GM18909 (cell line): ENCODE data around the gene SAMD3.
"Not testable (repeated sequence)": the region's sequence is repeated elsewhere in the genome, so short reads cannot be mapped to it uniquely, and the experiment has no call there.

Experiments
- ATAC-seq: cut with Tn5 transposase; IDR thresholded peaks from one replicate; pipeline ENCODE4 v1.9.1; 2021; ENCODE audit warnings: mild to moderate bottlenecking; ENCODE audit not compliant: unreplicated experiment, poor library complexity

The SAMD3 gene

DNA sequence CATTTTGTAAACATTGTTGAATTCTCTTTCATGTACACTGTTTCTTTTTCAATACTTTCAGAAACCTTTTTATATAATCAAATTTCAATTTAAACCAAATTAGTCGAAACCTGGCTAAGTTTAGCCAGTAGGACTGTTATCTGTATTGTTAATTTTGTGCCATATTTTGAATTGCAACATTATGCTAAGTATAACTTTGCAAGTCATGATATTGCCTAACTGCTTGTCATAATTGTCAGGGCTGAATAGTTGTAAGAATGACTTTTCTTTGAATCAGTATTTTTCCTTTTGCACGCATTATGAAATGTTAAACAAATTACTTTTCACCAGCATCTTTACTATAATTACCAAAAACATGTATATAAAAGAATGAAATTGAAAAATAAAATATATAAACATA is 82.7 kb downstream of the SAMD3 start:
- ATAC-seq = no peak

DNA sequence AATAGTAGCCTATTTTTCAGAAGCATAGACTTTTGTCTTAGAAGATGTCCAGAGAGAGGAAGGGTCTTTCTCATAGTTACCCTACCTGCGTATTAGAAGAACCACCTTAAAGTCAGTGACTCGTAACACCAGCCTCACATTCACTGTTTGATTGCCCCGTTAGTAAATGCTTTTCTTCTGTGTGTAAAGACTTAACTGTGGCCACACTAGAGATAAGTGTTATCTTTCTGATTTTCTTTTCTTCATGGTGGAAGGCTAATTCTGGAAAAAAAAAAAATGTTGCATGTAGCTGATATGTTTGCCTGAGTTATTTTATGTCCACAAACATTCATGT is 83.9 kb downstream of the SAMD3 start:
- peak; percentile 22 for ATAC-seq

DNA sequence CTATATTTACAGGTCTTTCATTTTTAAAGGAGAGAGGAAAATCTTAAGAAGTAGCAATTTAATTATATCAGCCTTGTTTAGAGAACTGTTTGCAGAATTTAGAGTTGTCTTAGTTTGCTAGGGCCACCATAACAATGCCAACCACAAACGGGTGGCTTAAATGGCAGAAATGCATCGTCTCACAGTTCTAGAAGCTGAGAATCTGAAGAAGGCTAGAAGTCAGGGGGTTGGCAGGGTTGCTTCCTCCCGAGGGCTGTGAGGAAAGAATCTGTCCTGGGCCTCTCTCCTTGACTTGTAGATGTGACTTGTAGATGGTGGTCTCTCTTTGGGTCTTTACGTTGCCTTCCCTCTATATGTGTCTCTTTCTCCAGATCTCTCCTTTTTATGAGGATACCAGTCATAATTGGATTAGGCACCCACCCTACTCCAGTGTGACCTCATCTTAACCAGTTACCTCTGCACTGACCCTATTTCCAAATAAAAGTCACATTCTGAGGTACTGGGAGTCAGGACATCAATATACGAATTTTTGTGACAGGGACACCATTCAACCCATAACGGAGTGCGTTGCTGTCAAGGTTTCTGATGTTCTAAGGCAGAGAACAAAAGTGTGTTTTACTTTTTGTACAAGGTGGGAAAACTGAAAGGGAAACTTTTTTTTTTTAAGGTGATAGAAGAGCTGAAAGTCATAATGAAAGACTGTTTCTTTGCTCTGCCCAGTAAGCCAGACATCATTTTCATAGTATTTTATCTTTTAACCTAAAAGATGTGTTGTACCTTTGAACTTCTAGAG is 84.4 kb downstream of the SAMD3 start:
- ATAC-seq = peak; percentile 67

DNA sequence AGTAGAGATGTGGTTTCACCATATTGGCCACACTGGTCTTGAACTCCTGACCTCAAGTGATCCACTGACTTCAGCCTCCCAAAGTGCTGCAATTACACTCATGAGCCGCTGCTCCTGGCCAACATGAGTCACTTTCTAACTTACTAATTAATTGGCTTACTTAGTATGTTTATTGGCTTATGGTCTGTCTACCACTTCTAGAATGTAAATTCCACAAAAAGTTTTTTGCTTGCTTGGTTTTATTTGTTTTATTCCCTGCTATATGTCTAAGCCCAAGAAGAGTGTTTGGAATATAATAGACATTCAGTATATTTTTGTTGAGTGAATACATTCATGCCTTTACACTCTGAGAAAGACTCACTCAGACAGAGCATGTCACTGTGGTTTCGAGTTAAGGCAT is 86.0 kb downstream of the SAMD3 start:
- ATAC-seq = no peak

DNA sequence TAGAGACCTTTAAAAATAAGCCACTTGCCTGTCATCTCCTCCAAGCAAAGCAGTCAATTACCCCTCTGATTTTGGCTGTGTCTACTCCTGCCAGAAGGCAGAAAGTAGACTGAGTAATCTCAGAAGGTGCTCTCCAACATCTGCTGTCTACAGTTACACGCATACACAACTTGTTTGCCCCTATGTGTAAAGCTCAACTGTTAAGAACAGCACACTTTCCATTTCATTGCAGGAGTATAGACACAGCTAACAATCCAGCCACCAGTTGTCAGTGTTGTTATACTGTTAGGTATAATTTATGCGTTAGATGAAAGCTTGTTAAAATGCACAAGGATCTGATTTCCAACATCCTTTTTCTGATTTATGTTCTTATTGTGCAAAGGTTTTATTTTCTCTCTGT is 88.2 kb downstream of the SAMD3 start:
- ATAC-seq = no peak

DNA sequence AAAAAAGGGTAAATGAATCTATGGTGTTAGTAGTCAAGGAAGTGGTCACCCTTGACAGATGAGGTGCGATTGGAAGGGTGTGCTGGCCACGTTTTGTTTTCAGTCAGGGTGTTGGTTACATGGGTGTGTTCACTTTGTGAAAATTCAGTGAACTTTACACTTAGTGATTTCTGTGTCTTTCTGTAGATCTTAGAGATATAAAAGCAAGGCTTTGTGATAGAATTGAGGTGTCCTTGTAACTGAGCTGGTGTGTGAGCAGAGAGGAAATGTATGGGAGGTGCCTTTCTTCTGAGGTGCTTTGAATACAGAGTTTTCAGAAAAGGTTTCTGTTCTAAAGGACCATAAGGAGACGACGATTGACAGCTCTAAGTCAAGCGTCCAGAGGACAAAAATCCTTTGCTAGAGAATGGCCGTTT is 90.5 kb downstream of the SAMD3 start:
- peak; percentile 83 for ATAC-seq

DNA sequence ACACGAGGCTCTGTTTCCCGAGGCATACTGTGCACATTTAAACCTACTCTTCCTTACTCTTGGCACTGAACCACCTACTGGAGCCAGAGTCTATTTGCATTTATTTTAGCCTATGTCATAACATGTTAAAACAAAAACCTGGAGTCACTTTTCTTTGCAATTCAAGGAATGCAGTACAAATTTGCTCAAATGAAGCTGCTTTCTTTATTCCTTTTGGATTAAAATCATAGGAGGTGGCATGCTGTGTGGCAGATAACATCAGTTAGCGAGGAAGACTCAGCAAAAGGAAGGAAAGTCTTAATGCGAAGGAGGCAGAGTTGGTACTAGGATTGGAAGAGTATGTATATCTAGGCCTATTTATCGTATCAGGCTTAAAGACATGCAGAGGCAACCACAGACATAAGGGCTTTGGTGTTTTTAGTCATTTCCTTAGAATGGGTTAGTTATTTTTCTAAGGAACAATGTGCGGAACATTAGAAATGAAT is 92.9 kb downstream of the SAMD3 start:
- no peak for ATAC-seq

DNA sequence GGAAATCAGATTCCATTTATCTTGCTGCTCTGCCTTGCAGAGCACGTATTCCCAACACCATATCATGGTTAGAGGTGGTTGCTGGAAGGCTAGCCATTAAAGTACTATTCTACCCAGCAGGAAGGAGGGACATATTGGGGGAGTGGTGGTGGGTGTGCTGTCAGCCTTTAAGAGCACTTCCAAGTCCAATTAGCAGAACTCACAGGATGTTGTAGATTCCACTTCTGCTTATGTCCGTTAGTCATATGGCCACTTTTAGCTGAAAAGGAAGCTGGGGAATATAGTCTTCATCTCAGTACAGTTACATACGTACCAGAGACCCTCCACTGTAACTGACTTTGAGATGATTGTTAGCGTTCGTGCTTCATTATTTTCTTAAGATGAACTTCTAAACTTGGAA is 94.4 kb downstream of the SAMD3 start:
- ATAC-seq = no peak

DNA sequence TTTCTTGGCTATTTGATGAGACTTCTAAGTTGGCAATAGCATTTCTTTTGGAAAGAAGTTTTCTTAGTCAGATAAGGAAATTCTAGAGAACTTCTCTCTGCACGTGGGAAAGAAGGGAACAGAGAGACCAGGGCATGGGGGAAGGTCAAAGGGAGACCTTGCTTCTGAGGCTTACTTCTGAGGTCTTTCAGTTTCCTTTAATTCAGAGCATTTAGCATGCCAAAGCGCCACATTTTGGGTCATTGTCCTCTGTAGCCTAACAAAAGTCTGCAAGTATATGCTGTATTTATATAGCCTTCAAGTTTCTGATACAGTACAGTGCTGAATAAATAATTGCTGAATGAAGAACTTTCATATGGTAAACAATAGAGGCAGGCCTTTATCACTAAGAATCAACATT is 95.6 kb downstream of the SAMD3 start:
- no peak for ATAC-seq

DNA sequence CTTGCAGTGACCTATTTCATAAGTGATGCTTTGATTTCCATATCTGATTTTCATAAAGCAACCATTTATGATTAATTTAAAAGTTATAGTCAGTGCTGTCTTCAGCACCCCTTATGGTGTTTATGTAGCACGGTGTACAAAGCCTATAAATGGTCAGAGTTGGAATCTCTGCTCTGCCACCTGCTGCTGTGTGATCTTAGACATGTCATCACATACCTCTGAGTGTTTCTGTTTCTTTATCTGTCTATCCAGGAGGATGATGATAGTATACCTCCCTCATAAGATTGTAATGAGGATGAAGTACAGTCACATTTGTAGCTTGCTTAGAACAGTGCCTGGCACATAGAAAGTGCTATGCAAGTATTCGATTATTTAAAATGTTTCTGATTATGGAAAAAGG is 100.5 kb downstream of the SAMD3 start:
- no peak for ATAC-seq

DNA sequence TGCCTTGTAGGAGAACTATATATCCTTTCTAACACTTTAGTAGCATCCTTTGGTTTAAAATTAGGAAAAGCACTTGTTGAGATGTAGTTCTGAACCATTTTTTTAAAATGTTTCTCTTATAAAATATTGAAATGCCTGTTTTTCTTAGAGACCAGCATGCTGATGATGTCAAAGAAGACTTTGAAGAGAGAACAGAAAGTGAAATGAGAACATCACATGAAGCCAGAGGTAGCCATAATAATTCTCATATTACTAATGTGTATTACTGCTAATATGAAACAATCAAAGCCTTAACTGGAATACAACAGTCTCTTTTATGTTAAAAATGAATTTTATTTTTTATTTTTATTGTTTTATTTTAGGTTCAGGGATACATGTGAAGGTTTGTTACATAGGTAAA is 102.0 kb downstream of the SAMD3 start:
- no peak for ATAC-seq

DNA sequence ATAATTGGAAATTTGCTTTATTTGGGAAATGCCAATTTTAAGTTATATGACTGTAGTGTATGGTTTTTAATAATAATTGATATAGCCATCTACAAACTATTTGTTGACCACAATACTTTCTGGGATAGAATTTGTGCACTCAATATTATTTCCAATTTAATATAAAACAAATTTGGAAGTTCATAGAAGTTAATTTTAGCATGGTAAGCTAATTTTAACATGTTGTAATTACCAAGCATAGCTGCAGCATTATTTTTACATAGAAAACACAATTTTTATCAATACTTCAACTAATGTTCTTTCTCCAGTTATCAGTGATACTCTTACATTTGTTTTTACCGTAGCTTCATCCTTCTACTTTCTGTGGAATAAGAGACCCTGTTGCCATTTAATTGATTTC is 103.5 kb downstream of the SAMD3 start:
- no peak for ATAC-seq

DNA sequence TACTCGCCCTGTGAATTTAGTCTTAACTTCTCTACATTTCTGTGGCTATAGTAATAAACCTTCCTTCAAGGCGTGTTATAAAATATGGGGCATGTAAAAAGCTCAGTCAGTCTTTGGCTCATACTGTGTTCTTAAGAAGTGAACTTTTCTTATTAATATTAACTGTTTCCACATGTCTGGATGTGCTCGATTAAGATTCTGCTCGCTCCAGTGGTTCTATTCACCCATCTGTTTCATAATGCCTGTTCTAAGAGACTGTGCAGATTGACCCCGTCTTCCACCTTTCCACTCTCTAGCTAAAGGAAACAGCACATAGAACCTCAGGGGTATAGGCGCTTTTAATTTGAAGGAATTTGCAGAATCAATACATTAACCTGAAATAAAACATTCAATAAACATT is 104.5 kb downstream of the SAMD3 start:
- no peak for ATAC-seq

DNA sequence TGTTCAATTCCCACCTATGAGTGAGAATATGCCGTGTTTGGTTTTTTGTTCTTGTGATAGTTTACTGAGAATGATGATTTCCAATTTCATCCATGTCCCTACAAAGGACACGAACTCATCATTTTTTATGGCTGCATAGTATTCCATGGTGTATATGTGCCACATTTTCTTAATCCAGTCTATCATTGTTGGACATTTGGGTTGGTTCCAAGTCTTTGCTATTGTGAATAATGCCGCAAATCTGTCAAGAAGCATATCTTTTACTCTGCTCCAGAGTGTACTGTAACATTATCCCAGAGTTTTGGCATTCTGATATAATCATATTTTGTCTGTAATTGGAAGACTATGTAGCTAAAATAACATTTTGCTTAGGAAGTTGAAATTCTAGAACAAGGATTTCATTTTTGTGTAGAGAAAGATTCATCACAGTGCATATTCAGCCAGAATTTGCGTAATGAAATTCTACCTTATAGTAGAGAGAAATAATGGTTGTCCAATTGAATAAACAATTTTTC is 105.5 kb downstream of the SAMD3 start:
- ATAC-seq = not testable (repeated sequence)

DNA sequence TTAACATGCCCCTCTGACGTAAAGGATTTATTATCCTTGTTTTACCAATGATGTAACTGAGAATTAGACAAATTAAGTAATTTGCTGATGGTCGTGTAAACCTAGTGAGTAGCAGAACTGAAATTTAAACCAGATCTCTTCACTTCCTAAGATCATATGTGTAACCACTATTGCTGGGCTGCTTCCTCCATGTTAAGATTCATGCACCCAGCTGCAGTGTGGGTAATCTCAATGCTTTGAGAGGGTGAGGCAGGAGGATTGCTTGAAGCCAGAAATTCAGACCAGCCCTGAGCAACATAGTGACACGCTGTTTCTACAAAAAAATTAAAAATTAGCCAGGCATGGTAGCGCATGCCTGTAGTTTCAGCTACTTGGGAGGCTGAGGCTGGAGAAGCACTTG is 106.5 kb downstream of the SAMD3 start:
- ATAC-seq = peak; percentile 42

DNA sequence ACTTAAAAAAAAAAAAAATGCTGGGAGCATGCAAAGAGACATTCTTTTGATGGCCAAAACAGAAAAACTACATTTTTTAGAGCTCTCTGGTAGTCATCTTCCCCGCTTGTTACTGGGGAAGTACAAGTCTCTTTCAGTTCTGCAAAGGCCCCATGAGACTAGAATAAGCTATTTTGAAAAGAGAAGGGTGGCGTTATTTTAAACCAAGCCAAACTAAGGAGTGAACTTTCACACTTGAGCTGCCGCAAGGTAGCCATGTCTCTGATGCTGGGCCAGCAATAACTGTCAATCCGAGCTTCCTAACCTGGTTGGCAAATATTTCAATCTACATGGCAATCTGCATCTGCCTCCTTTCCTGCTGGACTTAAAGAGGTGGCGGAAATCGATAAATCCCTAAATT is 107.7 kb downstream of the SAMD3 start:
- peak; percentile 89 for ATAC-seq

DNA sequence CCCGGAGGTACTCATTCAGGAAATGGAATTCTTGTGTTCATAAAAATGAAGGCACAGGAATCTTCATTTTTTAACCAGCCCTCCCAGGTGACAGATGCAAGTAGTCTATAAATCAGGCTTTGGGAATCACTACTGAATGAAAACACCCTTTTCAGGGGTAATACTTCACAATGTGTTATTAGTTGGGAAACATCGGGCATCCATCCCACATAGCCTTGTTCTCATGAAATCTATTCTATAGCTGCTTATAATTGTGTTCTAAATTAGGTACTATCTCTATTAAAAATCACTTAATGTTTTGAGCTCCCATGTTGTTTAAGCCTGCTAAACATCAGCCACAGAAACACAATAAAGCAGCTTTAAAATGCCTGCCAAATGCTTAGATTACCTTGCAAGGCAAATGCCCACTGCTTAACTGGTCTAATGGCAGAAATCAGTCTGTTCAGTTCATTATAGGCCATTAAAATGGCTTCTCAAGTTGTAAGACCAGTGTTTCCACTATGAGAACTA is 109.5 kb downstream of the SAMD3 start:
- no peak for ATAC-seq

DNA sequence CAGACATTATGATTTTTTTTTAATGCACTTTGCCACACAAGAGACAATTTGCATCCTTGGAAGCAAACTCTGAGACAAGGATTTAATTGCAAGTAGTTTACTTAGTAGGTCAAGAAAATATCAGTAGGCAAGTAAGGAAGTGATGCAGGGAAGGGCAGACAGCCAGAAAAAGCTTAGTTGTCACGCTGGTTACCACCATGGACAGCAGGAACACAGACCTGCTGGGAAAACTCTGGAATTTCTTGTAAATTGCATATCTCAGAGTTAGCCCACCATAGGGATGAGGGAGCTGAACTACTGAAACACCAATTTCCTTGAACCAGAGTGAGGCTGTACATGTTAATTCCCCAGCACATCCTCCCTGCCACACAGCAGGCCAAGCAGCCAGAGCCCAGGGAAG is 111.7 kb downstream of the SAMD3 start:
- ATAC-seq = no peak

DNA sequence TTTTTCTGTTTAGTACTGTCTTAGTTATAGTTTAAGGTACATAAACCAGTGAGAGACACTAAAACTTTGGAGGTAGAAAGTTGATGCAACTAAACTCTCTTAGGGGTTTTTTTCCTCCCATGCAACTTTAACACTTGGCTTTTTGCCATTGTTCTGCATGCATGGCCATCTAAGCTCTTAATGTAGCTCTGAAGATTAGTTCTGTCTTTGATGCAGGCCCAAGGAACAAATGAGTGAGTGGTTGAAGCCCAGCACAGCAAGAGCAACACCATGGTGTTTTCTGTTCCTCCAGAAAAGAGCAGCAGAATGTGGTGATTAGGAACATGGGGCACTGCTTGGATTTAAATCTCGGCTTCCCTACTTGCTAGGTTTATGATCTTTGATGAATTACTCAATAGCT is 115.0 kb downstream of the SAMD3 start:
- no peak for ATAC-seq

DNA sequence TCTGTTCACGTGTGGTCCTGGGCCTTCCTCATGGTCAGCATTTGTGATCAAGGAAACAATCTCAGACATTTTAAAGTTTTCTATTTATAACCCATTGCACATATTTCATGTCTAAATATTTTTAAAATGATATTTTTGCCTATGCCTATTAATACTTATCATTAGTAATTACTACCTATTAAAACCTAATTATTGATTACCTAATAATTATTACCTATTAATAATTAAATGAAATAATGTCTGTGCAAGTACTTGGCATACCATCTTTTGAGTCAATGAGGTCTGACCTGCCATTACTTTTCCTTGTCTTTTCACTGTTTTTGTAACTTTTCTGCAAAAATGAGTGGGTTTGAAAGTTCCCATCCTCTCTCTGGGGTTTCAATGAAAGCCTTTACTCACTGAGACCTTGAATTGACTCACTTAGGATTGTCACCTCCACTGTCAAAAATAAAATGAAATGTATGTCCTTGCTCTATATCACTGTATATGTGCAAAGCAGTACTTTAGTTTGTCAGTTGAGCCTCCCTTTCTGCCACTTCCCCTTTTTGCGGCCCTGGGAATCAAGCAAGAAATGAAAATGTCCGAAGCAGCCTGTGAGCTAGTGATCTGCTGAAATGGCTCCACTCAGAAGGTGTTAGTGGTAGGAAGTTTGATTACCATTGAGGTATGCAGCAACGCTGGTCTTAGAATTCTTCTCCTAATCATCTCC is 116.6 kb downstream of the SAMD3 start:
- peak; percentile 93 for ATAC-seq

DNA sequence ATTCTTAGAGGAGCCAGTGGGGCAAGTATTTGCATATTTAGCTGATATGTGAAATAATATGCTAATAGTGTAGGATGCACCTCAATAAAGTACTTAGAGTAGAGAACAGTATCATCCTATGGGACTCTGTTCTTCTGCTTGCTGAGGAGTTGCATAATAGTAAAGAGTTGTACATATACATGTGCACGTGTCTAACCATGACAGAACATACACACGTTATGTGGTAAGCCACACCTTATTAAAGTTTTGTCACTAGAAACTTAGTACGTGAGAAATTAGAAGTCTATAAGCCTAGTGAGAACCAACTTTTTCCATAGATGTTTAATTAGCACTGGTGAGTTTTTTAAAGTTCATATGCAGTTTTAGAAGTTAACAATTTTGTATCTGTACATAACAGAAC is 123.6 kb downstream of the SAMD3 start:
- no peak for ATAC-seq

DNA sequence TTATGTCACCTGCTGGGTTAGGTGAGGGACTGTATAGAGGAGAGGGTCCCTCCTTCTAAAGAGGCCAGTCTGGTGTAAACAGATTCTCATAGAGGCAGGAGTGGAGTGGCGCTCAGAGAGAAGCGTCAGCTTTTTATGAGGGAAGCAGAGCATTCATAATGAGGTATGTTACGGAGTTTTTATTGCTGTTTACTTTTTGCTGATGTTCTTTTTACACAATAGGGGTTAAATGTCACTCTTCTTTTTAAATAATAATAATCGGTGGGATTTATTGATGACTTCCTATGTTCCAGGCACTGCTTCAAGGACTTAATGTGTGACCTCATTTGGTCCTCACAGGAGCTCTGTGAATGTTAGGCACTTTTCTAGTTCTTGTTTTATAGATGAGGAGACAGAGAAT is 124.4 kb downstream of the SAMD3 start:
- ATAC-seq = no peak
